DMS79 (cell line): ENCODE measurements around the gene RNF123.
A peak's percentile ranks its signal among the peaks of the same experiment; 100 is the strongest.

Source experiments
- DNase-seq: peaks from one replicate; lab custom pipeline; 2025; lab: John Stamatoyannopoulos, UW

RNF123 gene

DNA sequence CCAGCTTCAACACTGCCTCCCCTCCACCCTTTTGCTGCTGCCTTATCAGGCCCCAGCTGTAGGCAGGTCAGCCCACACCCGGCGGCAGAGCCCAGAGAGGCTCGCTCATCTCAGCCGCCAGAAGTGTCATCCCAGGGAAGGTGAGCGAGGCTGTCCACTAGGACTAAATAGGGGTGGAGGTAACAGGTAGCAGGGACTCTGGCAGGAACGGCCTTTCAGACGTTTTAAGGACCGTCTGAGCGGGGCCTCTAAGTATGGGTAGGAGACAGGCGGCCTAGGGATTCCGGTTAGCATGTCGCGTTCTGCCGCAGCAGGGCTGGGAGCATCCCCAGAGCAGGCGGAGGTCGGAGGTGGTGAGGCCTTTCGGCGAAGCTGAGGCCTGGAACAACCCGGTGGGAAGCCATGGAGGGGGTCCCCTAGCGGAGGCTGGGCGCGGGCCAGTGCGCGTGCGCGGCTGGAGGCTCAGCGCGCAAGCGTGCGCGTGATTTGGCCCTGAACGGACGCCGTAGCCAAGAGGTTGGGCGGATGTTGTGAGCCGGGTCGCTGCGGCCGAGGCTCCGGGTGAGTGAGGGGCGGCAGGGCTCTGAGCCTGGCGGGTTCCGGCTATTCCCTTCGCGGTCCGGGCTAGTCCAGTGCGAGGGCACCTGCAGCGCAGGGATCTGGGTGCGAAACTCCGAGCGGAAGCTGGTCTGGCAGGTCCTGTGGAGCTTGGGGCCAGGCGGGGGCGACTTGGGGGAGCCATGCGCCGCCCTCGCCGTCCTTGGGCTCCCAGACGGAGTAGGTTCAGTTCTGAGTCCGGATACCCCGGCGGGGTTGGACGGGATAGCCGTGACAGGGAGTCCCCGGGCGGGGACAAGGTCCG, at the start of gene RNF123, which contains the start of gene MST1:
TSS of gene RNF123 (plus strand) at position 512 of the 862 bp plus-strand sequence. CDS start 1,609 bp downstream, outside the sequence.
TSS of gene MST1 (minus strand) at position 429 of the 862 bp plus-strand sequence. CDS start 783 bp downstream, outside the sequence.
- no peak for DNase-seq

DNA sequence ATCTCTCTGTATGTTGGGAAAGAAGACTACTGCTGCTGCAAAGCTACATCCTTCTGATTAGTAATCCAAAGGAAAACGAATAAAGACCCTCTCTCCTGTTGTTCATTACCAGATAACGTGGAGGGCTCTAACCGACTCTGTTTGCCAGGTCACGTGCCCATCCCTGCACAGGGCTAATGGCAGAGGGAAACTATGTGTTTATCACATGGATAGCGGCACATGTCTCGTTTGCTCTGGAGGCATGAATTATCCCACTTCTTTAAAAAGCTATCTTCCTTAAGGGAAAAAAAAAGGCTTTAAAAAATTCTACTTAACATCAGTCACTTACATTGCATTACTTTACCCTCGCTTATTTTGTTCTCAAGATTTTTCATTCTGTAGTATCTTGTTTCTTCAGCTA, 48.1 kb upstream of the RNF123 start:
- DNase-seq, result no peak

DNA sequence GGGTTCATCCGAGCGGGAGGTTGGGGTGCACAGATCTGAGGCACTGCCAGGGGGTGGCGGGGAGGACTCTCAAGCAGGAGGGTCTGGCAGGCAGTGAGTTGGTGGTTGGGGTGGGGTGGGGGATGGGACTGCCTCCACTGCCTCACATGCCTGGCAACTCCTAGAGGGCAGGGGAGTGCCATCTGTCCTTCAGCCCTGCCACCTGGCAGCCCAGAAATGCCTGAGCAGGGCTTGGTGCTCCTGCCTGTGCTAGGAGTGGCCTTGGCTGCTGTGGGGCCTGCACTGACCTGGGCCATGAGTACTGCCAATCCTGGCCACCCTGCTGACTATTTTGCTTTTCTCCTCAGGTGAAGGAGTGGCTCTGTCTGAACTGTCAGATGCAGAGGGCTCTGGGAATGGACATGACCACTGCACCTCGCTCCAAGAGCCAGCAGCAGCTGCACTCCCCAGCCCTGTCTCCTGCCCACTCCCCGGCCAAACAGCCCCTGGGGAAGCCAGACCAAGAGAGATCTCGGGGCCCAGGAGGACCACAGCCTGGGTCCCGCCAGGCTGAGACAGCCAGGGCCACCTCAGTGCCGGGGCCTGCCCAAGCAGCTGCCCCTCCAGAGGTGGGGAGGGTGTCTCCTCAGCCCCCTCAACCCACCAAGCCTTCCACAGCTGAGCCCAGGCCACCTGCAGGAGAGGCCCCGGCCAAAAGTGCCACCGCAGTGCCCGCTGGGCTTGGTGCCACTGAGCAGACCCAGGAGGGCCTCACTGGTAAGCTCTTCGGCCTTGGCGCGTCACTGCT, 47.2 kb upstream of the RNF123 start:
- no peak for DNase-seq

DNA sequence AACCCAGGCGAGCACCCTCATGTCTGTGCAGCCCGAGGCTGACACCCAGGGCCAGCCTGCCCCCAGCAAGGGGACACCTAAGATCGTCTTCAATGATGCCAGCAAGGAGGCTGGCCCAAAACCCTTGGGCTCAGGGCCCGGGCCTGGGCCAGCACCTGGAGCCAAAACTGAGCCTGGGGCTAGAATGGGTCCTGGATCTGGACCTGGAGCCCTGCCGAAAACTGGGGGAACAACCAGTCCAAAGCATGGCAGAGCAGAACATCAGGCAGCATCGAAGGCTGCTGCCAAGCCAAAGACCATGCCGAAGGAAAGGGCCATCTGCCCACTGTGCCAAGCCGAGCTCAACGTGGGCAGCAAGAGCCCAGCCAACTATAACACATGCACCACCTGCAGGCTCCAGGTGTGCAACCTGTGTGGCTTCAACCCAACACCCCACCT, 46.6 kb upstream of the RNF123 start:
- no peak for DNase-seq

DNA sequence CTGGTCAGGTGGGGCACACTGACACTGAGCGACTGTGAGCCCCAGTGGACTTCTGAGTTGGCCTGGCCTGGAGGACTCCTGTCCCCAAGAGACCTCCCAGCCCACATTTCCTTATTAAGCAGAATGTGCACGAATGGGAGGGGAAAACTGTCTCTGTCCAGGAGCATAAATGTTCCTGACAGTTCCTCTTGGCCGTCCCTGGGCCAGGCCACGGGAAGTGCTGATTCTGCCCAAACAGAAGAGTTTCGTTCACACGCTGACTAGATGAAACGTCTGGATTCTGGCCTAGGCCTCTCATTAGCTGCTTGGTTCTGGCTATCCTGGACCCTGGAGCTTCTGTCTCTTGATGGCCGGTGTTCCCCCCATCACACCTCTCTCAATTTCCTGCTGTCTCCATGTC, 44.7 kb upstream of the RNF123 start:
- no peak for DNase-seq

DNA sequence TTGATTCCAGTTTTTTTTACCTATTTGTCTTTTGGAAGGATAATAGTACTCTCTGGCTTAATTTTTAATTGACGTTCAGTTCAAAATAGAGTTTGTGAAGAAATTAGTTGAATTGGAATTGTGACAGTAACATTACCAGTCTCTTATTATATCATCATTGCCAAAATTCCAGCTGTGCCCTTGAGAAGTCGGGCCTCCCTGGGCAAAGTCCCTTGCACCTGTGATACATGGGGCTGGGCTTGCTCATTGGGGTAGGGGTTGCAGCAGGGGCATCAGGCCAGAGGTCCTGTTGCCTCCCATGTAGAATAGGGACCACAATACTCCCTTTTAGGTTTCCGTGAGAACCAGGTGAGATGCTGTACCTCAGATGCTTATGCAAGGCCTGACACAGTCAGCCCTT, 43.1 kb upstream of the RNF123 start:
- DNase-seq, result no peak

DNA sequence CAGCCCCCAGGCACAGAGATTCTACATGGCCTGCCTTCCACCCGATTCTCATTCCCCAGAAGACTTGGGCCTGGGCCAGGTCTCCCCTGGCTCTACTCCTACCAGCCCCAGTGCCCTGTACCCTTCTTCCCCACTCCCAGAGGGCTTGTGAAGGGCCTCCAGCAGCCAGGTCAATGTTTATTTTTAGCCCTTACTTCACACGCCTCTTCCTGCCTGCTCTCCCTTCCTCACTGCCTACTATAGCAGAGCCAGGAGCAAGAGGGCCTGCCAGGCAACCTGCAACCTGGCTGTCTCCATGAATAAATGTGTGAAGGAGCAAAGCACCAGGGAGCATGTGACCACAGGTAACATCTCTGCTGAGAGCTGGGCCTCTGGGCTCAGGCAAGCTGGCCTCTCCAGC, 41.6 kb upstream of the RNF123 start:
- DNase-seq, result peak; percentile 21

DNA sequence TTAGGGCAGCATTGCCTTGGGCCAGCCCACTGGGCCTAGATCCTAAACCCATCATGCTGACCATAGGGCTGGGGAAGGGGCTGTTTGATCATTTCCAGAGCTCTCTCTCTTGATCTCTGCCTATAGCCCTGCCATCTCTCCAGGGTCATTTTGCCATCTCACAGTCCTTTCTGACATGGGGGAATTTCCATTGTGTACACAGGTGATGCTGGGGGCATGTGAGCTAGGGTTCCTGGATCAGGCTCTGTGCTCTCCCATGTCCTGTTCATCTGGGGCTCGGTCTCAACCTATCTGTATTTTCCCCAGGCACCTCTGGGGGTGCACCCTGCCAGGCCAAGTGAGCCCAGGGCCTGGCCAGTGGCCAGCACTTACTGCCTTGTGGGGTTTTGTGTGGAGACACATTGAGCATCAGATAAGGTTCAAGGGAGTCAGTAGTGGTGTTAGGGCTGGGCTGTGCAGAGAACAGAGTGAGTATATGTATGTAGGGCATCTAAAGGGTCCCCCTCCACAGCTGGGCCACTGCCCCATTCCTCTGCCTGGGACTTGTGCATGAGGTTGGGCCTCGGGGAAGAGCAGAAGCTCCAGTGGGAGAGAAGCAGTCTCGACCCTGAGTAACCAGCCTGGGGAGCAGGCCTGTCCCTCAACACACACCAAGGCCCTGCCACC, 40.9 kb upstream of the RNF123 start:
- DNase-seq, result no peak

DNA sequence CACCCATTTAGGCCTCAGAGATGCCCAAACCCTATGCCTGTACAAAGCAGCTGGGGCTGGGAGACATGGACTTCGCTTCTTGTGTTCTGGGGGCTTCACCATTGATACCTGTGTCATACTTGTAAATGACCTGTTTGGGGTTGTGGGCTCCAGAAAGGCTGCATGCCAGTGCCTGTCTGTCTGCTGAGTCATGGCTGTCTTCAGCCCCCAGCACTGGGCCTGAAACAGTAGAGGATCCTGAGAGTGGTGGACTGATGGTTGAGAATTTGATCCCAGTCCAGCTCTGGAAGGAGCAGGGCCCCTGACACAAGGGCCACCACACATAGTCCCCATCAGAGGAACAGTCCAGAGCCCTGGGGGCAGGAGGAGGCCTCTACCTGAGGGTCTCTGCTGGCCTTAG, 39.8 kb upstream of the RNF123 start:
- DNase-seq, result no peak

DNA sequence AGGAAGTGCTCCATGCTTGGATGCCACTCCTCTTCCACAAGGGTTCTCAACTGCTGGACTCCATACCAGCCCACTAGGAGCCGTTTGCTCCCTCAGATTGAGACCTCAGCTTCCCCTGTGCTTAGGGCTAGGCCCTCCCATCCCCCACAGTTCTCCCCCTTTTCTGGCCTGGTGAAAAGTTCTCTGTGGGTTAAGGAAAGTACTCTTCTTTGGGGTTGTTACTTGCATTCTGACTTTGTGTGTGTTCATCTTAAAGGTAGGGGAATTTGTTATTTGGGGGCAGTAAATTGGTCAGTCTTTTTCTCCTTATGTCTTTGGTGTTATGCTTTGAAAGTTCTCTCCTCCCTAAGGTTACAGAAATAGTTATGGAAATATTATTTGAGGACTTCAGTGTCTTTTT, 39.2 kb upstream of the RNF123 start:
- DNase-seq, result no peak

DNA sequence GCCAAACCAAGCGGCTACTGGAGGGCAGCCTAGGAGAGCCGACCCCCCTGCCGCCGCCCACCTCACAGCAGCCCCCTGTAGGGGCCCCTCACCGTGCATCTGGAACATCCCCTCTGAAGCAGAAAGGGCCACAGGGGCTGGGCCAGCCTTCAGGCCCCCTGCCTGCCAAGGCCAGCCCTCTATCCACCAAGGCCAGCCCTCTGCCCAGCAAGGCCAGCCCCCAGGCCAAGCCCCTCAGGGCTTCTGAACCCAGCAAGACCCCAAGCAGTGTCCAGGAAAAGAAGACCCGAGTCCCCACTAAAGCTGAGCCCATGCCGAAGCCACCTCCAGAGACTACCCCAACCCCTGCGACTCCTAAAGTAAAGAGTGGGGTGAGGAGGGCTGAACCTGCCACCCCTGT, 38.7 kb upstream of the RNF123 start:
- no peak for DNase-seq

DNA sequence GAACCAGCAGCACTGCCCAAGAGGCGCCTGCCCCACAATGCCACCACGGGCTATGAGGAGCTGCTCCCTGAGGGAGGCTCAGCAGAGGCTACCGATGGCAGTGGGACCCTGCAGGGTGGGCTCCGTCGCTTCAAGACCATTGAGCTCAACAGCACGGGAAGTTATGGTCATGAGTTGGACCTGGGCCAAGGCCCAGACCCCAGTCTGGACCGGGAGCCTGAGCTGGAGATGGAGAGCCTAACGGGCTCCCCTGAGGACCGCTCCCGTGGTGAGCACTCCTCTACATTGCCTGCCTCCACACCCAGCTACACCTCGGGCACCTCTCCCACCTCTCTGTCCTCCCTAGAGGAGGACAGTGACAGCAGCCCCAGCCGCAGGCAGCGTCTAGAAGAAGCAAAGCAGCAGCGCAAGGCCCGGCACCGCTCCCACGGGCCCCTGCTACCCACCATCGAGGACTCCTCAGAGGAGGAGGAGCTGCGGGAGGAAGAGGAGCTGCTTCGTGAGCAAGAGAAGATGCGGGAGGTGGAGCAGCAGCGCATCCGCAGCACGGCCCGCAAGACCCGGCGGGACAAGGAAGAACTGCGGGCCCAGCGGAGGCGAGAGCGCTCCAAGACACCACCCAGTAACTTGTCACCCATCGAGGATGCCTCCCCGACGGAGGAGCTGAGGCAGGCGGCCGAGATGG, 37.0 kb upstream of the RNF123 start:
- no peak for DNase-seq

DNA sequence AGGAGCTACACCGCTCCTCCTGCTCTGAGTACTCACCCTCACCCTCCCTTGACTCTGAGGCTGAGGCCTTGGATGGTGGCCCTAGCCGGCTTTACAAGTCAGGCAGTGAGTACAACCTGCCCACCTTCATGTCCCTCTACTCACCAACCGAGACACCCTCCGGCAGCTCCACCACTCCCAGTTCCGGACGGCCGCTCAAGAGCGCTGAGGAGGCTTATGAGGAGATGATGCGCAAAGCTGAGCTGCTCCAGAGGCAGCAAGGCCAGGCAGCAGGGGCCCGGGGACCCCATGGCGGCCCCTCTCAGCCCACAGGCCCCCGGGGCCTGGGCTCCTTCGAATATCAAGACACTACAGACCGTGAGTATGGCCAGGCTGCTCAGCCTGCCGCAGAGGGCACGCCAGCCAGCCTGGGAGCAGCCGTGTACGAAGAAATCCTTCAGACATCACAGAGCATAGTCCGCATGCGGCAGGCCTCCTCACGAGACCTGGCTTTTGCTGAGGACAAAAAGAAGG, 36.4 kb upstream of the RNF123 start:
- no peak for DNase-seq

DNA sequence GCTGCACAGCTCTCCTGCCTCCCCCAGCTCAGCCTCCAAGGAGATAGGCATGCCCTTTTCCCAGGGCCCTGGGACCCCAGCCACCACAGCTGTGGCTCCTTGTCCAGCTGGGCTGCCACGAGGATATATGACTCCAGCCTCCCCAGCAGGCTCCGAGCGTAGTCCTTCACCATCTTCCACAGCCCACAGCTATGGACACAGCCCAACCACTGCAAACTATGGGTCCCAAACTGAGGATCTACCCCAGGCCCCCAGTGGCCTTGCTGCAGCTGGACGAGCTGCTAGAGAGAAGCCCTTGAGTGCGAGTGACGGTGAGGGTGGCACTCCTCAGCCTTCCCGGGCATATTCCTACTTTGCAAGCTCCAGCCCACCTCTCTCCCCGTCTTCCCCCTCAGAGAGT, 35.7 kb upstream of the RNF123 start:
- no peak for DNase-seq

DNA sequence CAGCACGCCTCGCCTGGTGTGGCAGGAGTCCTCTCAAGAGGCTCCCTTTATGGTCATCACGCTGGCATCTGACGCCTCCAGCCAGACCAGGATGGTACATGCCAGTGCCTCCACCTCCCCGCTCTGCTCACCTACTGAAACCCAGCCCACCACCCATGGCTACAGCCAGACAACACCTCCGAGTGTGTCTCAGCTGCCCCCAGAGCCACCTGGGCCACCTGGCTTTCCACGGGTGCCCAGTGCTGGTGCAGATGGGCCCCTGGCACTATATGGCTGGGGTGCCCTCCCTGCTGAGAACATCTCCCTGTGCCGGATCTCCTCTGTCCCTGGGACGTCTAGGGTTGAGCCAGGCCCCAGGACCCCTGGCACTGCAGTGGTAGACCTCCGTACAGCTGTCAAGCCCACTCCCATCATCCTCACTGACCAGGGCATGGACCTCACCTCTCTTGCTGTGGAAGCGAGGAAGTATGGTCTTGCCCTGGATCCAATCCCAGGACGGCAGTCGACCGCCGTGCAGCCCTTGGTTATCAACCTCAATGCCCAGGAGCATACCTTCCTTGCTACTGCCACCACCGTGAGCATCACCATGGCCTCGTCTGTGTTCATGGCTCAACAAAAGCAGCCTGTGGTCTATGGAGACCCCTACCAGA, 35.1 kb upstream of the RNF123 start:
- no peak for DNase-seq

DNA sequence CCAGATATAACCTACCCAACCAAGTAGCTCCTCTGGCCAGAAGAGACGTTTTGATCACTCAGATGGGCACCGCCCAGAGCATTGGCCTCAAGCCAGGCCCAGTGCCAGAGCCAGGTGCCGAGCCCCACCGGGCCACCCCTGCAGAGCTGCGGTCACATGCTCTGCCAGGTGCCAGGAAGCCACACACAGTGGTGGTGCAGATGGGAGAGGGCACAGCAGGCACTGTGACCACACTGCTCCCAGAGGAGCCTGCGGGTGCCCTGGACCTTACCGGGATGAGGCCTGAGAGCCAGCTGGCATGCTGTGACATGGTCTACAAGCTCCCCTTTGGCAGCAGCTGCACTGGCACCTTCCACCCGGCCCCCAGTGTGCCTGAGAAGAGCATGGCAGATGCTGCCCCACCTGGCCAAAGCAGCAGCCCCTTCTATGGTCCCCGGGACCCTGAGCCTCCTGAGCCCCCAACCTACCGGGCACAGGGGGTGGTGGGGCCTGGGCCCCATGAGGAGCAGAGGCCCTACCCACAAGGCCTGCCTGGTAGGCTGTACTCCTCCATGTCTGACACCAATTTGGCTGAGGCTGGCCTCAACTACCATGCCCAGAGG, 34.3 kb upstream of the RNF123 start:
- DNase-seq, result peak; percentile 68

DNA sequence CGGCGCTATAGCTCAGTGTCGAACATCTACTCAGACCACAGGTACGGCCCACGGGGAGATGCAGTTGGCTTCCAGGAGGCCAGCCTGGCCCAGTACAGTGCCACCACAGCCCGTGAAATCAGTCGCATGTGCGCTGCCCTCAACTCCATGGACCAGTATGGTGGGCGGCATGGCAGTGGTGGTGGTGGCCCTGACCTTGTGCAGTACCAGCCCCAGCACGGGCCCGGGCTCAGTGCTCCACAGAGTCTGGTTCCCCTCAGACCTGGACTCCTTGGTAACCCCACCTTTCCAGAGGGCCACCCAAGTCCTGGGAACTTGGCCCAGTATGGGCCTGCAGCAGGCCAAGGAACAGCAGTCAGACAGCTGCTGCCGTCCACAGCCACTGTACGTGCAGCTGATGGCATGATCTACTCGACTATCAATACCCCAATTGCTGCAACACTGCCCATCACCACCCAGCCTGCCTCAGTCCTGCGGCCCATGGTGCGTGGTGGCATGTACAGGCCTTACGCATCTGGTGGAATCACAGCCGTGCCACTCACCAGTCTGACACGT, 33.5 kb upstream of the RNF123 start:
- no peak for DNase-seq

DNA sequence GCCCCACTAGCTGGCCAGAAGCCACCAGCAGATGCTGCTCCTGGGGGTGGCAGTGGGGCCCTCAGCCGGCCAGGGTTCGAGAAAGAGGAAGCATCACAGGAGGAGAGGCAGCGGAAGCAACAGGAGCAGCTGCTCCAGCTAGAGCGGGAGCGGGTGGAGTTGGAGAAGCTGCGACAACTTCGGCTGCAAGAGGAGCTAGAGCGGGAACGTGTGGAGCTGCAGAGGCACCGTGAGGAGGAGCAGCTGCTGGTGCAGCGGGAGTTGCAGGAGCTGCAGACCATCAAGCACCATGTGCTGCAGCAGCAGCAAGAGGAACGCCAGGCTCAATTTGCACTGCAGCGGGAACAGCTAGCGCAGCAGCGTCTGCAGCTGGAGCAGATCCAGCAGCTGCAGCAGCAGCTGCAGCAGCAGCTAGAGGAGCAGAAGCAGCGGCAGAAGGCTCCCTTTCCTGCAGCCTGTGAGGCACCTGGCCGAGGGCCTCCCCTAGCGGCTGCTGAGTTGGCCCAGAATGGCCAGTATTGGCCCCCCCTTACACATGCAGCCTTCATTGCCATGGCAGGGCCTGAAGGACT, 32.7 kb upstream of the RNF123 start:
- DNase-seq, result no peak

DNA sequence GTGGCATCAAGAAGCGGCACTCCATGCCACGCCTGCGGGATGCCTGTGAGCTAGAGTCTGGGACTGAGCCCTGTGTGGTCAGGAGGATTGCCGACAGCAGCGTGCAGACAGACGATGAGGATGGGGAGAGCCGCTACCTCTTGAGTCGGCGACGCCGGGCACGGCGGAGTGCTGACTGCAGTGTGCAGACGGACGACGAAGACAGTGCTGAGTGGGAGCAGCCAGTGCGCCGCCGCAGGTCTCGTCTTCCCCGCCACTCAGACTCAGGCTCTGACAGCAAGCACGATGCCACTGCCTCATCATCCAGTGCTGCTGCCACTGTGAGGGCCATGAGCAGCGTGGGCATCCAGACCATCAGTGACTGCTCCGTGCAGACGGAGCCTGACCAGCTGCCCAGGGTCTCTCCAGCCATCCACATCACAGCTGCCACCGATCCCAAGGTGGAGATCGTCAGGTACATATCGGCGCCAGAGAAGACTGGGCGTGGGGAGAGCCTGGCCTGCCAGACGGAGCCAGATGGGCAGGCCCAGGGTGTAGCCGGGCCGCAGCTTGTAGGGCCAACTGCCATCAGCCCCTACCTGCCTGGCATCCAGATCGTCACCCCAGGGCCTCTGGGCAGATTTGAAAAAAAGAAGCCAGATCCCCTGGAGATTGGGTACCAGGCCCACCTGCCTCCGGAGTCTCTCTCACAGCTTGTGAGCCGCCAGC, 32.0 kb upstream of the RNF123 start:
- no peak for DNase-seq
